Esophagus muscularis mucosa (tissue), 4 donors: ENCODE results near the gene DHX58.

ENCODE experiments used
- EP300 ChIP-seq: sonication (generic); formaldehyde crosslinking; IDR thresholded peaks from one replicate; pipeline ENCODE4 v1.6.1; 2017; ENCODE audit warnings: antibody characterized with exemption
- POLR2A ChIP-seq: fragments of 450-650 bp; IDR thresholded peaks from one replicate; pipeline ENCODE4 v1.6.1; 2017; ENCODE audit warnings: antibody characterized with exemption, moderate library complexity, mild to moderate bottlenecking, low read depth
- POLR2AphosphoS5 ChIP-seq, 2 donors: sonication (generic); formaldehyde crosslinking; IDR thresholded peaks; one replicate each; pipeline ENCODE4 v1.6.1; 2017; ENCODE audit warnings: antibody characterized with exemption in 2 of 2
- TF ChIP-seq, protein P1 (sequence below), 3 experiments: fragments of 200-600 bp in 2 of 3; fragments of 450-650 bp in 1 of 3; sonication (generic) in 2 of 3; IDR thresholded peaks; one replicate each; pipeline ENCODE4 v1.5.1; 2017 to 2019; ENCODE audit warnings: antibody characterized with exemption in 3 of 3, mild to moderate bottlenecking in 2 of 3, moderate library complexity in 1 of 3

DNA sequence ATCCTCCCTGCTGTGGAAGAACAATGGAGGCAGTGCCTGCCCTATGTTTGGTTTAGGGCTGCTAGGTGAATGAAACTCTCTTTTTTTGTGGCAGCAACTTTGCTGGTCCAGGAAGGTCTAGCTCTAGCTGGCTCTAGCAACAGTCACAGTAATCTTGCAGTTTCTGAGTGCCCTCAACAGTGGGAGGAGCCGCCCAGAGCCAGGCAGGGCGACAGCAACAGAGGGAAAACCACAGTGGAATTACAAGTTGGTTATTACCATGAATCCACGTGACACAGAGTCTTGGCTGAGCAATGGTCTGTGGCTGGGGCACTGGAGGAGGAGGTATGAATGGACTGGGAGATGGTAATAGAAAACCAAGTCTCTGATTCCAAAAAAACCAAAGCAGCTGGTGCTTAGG is 20.4 kb upstream of the DHX58 start:
- TF ChIP-seq POLR2A (no peak), POLR2AphosphoS5 (IDR thresholded peaks at IDR 0.05) (no peak), EP300 (no peak)
- TF ChIP-seq, protein P1, sequence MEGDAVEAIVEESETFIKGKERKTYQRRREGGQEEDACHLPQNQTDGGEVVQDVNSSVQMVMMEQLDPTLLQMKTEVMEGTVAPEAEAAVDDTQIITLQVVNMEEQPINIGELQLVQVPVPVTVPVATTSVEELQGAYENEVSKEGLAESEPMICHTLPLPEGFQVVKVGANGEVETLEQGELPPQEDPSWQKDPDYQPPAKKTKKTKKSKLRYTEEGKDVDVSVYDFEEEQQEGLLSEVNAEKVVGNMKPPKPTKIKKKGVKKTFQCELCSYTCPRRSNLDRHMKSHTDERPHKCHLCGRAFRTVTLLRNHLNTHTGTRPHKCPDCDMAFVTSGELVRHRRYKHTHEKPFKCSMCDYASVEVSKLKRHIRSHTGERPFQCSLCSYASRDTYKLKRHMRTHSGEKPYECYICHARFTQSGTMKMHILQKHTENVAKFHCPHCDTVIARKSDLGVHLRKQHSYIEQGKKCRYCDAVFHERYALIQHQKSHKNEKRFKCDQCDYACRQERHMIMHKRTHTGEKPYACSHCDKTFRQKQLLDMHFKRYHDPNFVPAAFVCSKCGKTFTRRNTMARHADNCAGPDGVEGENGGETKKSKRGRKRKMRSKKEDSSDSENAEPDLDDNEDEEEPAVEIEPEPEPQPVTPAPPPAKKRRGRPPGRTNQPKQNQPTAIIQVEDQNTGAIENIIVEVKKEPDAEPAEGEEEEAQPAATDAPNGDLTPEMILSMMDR (IDR thresholded peaks at IDR 0.05), result no peak
